HG03354 (cell line): ENCODE measurements around the gene ASAH2.
"Not testable (repeated sequence)": the region's sequence is repeated elsewhere in the genome, so short reads cannot be mapped to it uniquely, and the experiment has no call there.

Experiments used
- ATAC-seq: cut with Tn5 transposase; IDR thresholded peaks from one replicate; pipeline ENCODE4 v1.9.1; 2021; ENCODE audit warnings: mild to moderate bottlenecking; ENCODE audit not compliant: unreplicated experiment, poor library complexity, severe bottlenecking

ASAH2 gene

GRCh38 chr10:50262625-50263024 lies 11.3 kb upstream of the ASAH2 start:
- not testable (repeated sequence) for ATAC-seq

DNA sequence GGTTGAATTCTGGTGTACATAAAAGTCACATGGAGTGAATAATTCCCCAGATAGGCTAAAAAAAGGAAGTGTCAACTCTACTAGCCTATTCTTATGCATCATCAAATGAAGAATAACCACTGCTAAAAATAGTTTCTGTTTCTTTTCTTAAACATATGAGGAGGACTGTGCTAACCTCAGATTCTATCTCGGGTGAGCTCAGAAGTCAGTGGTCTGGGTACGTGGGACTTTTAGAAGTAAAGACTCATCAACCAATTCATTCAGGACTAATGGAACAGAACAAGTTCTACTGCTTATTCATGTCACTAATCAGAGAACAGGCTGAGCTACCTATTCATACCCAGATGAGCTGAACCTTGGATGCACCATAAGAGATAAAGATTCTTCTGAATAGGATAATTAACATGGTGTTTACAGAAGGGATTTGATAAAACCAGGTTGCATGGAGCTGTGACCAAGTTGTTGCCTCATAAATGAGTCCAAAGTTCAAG lies 9.5 kb upstream of the ASAH2 start:
- ATAC-seq, result peak; percentile 98

DNA sequence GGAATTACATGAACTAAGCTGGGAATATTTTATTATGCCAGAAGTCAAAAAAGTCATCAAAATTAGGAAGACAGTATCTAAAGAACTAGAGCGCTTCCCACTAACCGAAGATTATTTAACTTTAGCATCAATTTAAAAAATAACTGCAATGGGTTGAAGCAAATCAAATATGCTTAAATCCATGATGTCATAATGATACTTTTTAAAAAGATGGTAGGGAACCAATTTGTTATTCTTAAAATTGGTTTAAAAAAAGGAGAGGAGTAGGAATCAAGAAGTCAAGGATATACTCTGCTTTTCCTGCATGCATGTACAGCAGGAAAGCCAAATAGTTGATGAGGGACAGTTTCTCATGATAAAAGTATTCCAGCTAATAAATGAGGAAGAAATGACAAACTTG lies 3.2 kb upstream of the ASAH2 start:
- ATAC-seq, result no peak

DNA sequence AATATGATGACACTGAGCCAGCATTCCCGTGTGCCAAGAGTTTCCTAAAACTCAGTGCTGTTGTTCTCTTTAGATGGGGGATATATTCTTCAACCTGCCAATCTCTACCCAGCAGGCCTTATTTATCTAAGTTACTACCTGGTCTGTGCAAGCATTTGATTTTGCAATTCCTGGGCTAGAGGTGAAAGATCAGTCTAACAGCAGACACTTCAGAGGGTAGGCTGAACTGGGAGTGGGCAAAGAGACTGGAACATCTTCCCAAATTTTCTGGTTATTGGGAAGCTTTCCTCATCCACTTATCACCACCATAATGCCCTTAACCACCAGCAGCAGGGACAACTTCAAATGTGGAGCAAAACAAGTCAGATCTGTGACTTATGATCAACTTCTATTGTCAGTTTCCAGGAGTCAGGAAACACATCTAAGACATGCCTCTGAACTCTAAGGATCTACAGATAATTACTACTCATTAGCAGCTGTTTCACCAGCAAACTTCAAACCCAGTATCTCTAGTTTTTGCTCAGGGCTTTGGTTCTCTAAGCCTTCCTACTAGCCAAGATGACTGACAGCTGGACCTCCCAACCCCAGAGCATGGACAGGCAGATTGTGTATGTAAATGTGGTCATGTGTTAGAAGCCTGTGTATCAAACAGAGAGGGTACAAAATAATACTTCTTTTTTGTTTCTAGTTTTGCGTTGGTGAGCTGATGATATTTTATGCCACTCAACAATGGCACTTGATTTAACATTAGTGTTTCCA lies 1.0 kb downstream of the ASAH2 start:
- no peak for ATAC-seq

GRCh38 chr10:50248598-50248997 lies 2.7 kb downstream of the ASAH2 start:
- no peak for ATAC-seq

DNA sequence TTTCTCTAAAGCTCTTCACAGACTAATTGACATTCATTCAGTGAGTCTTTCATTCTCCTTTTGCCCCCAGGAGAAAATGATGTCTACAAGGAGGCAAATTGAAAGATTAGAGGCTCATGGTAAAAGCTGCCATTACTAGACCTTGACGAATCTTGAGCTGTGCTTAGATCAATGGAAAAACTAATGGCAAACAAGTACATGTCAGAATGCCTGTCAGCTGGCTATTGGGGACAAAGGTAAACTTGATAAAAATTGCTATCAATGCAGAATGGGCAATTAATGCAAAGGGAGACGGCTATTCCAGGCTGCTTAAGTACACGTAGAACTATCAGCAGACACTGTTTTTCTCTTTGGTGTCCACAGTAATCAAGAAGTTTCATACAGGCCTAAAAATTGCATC lies 3.3 kb downstream of the ASAH2 start:
- no peak for ATAC-seq

- ATAC-seq, result no peak
These were observed 7.1 kb downstream of the ASAH2 start for GRCh38 chr10:50244201-50244600.

DNA sequence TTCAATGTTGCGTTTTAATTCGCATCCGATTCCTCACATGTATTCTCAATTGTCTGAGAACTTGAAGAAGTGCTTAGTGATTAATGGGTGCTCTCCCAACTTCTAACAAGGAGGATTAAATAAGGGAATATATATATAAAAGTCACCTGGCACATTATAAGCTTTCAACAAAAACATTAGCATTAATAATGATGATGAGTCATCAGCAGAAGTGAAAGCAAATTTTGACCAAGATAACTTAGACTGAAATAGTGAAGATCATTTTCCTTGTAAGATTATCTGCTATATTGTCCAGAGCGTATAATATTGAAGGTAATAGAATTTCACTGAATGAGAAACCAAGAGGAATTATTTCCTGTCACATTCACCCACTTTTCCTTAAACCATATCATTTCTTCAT lies 8.5 kb downstream of the ASAH2 start:
- no peak for ATAC-seq

GRCh38 chr10:50241478-50241877 lies 9.8 kb downstream of the ASAH2 start:
- not testable (repeated sequence) for ATAC-seq

GRCh38 chr10:50234486-50234885 lies 16.8 kb downstream of the ASAH2 start:
- no peak for ATAC-seq

GRCh38 chr10:50232261-50232639 lies 19.1 kb downstream of the ASAH2 start:
- no peak for ATAC-seq

DNA sequence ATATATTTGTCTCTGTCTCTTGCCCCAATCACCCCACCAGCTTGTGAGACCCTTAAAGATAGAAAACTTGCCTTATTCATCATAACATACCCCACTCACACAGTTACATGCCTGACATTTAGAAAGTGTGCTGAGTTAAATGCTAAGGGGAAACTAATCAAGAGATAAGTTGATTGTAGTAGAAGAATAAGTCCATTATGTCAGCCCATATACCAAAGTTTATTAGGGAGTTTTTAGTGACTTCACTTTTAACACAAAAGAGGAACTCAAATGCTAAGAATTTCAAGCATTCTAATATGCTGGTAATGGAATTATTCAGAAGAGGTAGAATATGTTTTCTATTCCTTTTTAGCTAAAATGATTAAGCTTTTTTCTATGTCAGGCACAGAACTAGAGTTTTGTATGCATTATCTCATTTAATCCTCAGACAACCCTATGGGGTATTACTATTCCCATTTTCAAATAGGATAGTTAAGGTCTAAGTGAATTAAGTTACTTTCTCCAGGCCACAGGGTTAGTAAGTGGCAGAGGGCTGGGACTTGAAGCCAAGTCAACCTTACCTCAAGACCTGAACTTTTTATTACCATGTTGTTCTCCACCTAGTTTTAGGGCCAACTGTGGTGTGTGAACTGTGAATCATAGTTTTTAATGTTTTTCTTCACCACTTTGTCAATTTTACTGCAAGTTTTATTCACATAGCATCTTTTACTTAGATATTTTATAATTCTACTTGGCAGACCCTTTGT lies 19.6 kb downstream of the ASAH2 start:
- ATAC-seq, result no peak

DNA sequence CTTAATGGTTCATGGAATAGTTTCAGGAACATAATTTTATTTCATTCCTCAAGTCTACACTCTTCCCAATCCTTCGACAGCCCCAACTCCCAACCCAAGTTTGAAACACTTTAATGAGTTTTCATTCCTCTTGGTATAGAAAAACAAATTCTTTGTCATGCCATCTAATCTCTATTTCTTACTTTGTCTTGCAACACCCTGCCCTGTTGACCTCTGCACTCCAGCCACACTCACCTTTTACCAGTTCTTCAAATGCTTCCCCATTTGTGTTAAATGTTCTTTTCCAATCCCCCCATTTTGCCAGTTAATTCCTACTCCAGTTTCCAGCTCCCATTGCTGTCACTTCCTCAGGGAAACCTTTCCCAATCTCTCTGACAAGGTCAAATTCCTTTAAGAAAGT lies 21.9 kb downstream of the ASAH2 start:
- ATAC-seq, result no peak

- ATAC-seq, result no peak
These were observed 22.6 kb downstream of the ASAH2 start for GRCh38 chr10:50228672-50229071.

DNA sequence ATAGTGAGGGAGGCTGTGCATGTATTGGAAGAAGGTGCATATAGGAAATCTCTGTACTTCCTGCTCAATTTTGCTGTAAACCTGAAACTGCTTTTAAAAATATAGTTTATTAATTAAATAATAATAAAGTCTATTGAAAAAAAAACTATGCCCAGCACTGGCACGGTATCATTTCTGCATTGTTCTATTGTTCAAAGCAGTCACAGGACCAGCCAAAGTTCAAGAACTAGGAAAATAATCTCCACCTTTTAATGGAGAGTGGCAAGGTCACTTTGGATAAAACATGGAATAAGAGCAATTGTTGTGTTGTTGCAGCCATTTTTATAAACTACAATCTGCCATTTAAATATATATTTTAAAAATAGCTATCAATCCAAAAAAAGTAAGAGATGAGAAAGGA lies 24.7 kb downstream of the ASAH2 start:
- ATAC-seq, result no peak

- ATAC-seq, result peak; percentile 98
These were observed 26.9 kb downstream of the ASAH2 start for GRCh38 chr10:50224330-50224952.

GRCh38 chr10:50222199-50222598 lies 29.1 kb downstream of the ASAH2 start:
- no peak for ATAC-seq

GRCh38 chr10:50221470-50221869 lies 29.8 kb downstream of the ASAH2 start:
- no peak for ATAC-seq

DNA sequence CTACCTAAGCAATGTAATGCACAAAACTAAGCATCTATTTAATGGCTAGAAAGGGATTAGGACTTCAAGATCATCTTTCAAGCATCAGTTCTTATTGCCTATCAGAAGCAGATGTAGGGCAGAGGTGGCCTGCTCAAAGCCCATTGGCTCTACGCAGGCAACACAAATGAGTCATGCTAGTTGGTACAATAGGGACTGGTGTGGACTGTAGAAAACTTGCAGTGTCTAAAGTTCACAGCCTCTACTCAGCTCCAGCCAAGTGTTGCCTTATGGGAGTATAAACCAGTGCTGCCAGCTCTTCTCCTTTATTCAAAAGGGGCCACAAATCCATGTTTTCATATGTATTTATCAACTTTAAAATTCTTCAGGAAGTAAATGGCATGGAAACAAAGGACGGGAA lies 31.7 kb downstream of the ASAH2 start:
- no peak for ATAC-seq

- ATAC-seq, result no peak
These were observed 32.1 kb downstream of the ASAH2 start for GRCh38 chr10:50219200-50219599.

DNA sequence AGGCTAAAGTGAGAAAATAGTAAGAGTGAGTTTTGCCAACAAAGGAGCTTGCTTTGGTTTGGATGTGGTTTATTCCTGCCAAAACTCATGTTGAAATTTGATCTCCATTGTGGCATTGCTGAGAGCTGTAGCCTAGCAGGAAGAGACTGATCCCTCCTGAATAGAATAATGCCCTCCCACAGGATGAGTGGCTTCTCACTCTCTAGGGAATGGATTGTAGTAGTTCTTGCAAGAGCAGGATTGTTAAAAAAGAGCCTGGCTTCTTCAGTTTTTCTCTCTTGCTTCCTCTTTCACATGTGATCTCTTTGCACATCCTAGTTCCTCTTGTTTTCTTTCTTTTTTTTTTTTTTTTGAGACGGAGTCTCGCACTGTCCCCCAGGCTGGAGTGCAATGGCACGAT lies 34.4 kb downstream of the ASAH2 start:
- ATAC-seq, result no peak
